HTERT RPE-1 (cell line): ENCODE results near the gene DHRS4L2.
"Not testable (repeated sequence)": the region's sequence is repeated elsewhere in the genome, so short reads cannot be mapped to it uniquely, and the experiment has no call there.

Experiments used
- in situ Hi-C: fragments of 300-500 bp; cut with MboI; formaldehyde crosslinking; loops from 4 replicates; pipeline ENCODE4 v1.14.3; 2020; ENCODE audit warnings: low sequenced_read_pairs

DHRS4L2 gene

GRCh38 chr14:23970283-23970659, 18.5 kb upstream of the DHRS4L2 start:
- in situ Hi-C loops: not testable (repeated sequence)

GRCh38 chr14:23973178-23973577, 15.6 kb upstream of the DHRS4L2 start:
- in situ Hi-C loops: not testable (repeated sequence)

GRCh38 chr14:23974041-23974440, 14.7 kb upstream of the DHRS4L2 start:
- in situ Hi-C loops: not testable (repeated sequence)

GRCh38 chr14:23977208-23977607, 11.5 kb upstream of the DHRS4L2 start:
- in situ Hi-C loops: not testable (repeated sequence)

GRCh38 chr14:23981951-23982813, 6.5 kb upstream of the DHRS4L2 start:
- in situ Hi-C loops: not testable (repeated sequence)

GRCh38 chr14:23984891-23985602, 3.7 kb upstream of the DHRS4L2 start:
- in situ Hi-C loops: no loop called here

- in situ Hi-C loops: not testable (repeated sequence)
These were observed 514 bp upstream of the DHRS4L2 start for GRCh38 chr14:23988223-23988606.

GRCh38 chr14:23989734-23990445, 1.2 kb downstream of the DHRS4L2 start:
- in situ Hi-C loops: not testable (repeated sequence)

- in situ Hi-C loops: not testable (repeated sequence)
These were observed 2.2 kb downstream of the DHRS4L2 start for GRCh38 chr14:23990961-23991360.

- in situ Hi-C loops: not testable (repeated sequence)
These were observed 4.3 kb downstream of the DHRS4L2 start for GRCh38 chr14:23993042-23993441.

GRCh38 chr14:23996009-23996408, 7.3 kb downstream of the DHRS4L2 start:
- in situ Hi-C loops: not testable (repeated sequence)

GRCh38 chr14:23996825-23997224, 8.1 kb downstream of the DHRS4L2 start:
- in situ Hi-C loops: not testable (repeated sequence)

- in situ Hi-C loops: not testable (repeated sequence)
These were observed 10.9 kb downstream of the DHRS4L2 start for GRCh38 chr14:23999640-24000039.

GRCh38 chr14:24001078-24001477, 12.3 kb downstream of the DHRS4L2 start:
- in situ Hi-C loops: not testable (repeated sequence)

- in situ Hi-C loops: not testable (repeated sequence)
These were observed 12.9 kb downstream of the DHRS4L2 start for GRCh38 chr14:24001679-24002078.

GRCh38 chr14:24006471-24006816, 17.7 kb downstream of the DHRS4L2 start:
- in situ Hi-C loops: not testable (repeated sequence)

- in situ Hi-C loops: not testable (repeated sequence)
These were observed 18.3 kb downstream of the DHRS4L2 start for GRCh38 chr14:24006817-24007652.

- in situ Hi-C loops: no loop called here
These were observed 22.3 kb downstream of the DHRS4L2 start for GRCh38 chr14:24011051-24011450.

GRCh38 chr14:24012726-24013273, 24.1 kb downstream of the DHRS4L2 start:
- in situ Hi-C loops: not testable (repeated sequence)
